Gastrocnemius medialis (tissue), 4 donors: ENCODE data around the gene ZCCHC24.

ENCODE experiments used
- POLR2A ChIP-seq, 2 donors: fragments of 450-650 bp; IDR thresholded peaks; one replicate each; pipeline ENCODE4 v1.6.1; 2017; ENCODE audit warnings: antibody characterized with exemption in 2 of 2, mild to moderate bottlenecking in 2 of 2, moderate library complexity in 2 of 2
- TF ChIP-seq, protein P1 (sequence below), 5 experiments: fragments of 450-650 bp in 3 of 5; fragments of 200-600 bp in 2 of 5; sonication (generic) in 2 of 5; IDR thresholded peaks in 4 of 5; conservative IDR thresholded peaks in 1 of 5; 1 replicate in 4 of 5; 2 replicates in 1 of 5; pipeline ENCODE4 v1.5.1; 2016 to 2019; ENCODE audit warnings: antibody characterized with exemption in 5 of 5, mild to moderate bottlenecking in 3 of 5, moderate library complexity in 3 of 5

DNA sequence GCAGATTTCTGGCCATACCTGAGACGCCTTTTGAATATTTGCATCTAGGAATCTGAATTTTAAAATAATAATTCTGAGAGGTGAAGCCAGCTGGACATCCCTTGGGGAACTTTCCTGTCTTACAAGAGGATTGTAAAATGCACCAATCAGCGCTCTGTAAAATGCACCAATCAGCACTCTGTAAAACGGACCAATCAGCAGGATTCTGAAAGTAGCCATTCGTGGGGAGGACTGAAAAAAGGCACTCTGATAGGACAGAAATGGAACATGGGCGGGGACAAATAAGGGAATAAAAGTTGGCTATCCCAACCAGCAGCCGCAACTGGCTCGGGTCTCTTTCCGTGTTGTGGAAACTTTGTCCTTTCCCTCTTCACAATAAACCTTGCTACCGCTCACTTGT is 88.2 kb downstream of the ZCCHC24 start:
- TF ChIP-seq, protein P1, sequence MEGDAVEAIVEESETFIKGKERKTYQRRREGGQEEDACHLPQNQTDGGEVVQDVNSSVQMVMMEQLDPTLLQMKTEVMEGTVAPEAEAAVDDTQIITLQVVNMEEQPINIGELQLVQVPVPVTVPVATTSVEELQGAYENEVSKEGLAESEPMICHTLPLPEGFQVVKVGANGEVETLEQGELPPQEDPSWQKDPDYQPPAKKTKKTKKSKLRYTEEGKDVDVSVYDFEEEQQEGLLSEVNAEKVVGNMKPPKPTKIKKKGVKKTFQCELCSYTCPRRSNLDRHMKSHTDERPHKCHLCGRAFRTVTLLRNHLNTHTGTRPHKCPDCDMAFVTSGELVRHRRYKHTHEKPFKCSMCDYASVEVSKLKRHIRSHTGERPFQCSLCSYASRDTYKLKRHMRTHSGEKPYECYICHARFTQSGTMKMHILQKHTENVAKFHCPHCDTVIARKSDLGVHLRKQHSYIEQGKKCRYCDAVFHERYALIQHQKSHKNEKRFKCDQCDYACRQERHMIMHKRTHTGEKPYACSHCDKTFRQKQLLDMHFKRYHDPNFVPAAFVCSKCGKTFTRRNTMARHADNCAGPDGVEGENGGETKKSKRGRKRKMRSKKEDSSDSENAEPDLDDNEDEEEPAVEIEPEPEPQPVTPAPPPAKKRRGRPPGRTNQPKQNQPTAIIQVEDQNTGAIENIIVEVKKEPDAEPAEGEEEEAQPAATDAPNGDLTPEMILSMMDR (IDR thresholded peaks at IDR 0.05 in 4 of 5, conservative IDR thresholded peaks at IDR 0.05 in 1 of 5), result no peak
- TF ChIP-seq POLR2A (IDR thresholded peaks at IDR 0.05), result no peak
